K562 (cell line): Measurements from ENCODE around the gene NTF4. TPM values are rescaled to one million over a fixed set of nuclear protein-coding genes. Genes with fewer than 3 reads are reported as not detected.
A peak's percentile ranks its signal among the peaks of the same experiment; 100 is the strongest.

ENCODE experiments used
- BDP1 ChIP-seq: IDR thresholded peaks from 3 replicates; pipeline ENCODE4 v1.6.1; 2011; ENCODE audit not compliant: insufficient read length, insufficient read depth
- DPF2 ChIP-seq: fragments of 450-650 bp; IDR thresholded peaks from 2 replicates; pipeline ENCODE4 v1.6.1; 2016
- HMGN3 ChIP-seq: IDR thresholded peaks from 2 replicates; pipeline ENCODE4 v1.6.1; 2011; ENCODE audit warnings: borderline replicate concordance, low read depth, mild to moderate bottlenecking, mixed read lengths, low read length; ENCODE audit not compliant: insufficient read length; ENCODE audit errors: extremely low read depth
- LCOR ChIP-seq: sonication (generic); formaldehyde crosslinking; IDR thresholded peaks from 2 replicates; pipeline ENCODE4 v1.8.0; 2022; ENCODE audit warnings: mild to moderate bottlenecking, missing genetic modification reagents
- MYC ChIP-seq, 2 experiments: fragments of 250-450 bp in 1 of 2; sonication (Bioruptor Pico) in 1 of 2; IDR thresholded peaks; 2 replicates each; pipeline versions ENCODE4 v1.5.1 to v1.6.1; 2012 to 2021; ENCODE audit warnings: low read depth in 2 of 2, borderline replicate concordance in 1 of 2, improper control_type of control experiment in 1 of 2, low read length in 1 of 2, mild to moderate bottlenecking in 1 of 2, moderate library complexity in 1 of 2
- POU5F1 ChIP-seq: fragments of 150-350 bp; IDR thresholded peaks from 2 replicates; pipeline ENCODE4 v1.6.1; 2014; ENCODE audit warnings: borderline replicate concordance, low read length, low read depth, mild to moderate bottlenecking; ENCODE audit not compliant: partially characterized antibody
- SMARCB1 ChIP-seq: IDR thresholded peaks from 2 replicates; pipeline ENCODE4 v1.6.1; 2011; ENCODE audit warnings: improper control_type of control experiment, low read depth; ENCODE audit not compliant: insufficient read length
- SPI1 ChIP-seq: IDR thresholded peaks from 2 replicates; pipeline ENCODE4 v1.6.1; 2011; ENCODE audit warnings: low read depth, low read length, control low read depth, borderline replicate concordance
- ZNF699 ChIP-seq: fragments of 250-450 bp; sonication (Bioruptor Pico); IDR thresholded peaks from 2 replicates; pipeline ENCODE4 v1.8.0; 2021; ENCODE audit warnings: mild to moderate bottlenecking, moderate library complexity; ENCODE audit not compliant: insufficient replicate concordance
- polyA plus RNA-seq, 8 experiments: library from polyadenylated mRNA; depleted of rRNA in 4 of 8; stranded (reverse) in 5 of 8; unstranded in 3 of 8; fragments of >200 nt; fragmentation: Nextera tagmentation in 2 of 8; fragmentation: Illumina TruSeq in 1 of 8; extraction: Ambion mirVana in 2 of 8; extraction: Trizol in 1 of 8; gene quantifications; 2 replicates each; pipeline versions ENCODE4 v1.2.1 to v1.2.3, GENCODE V29; 2011 to 2014; ENCODE audit warnings: inconsistent platforms in 1 of 8, missing spikeins in 1 of 8
- total RNA-seq, 7 experiments: library from RNA; depleted of rRNA in 6 of 7; stranded (reverse); fragments of >200 nt in 6 of 7; fragmentation: Illumina TruSeq in 2 of 7; extraction: Trizol in 2 of 7; gene quantifications; 2 replicates each; pipeline versions ENCODE4 v1.2.1 to v1.2.3, GENCODE V29; 2011 to 2021; ENCODE audit warnings: low replicate concordance in 1 of 7
- TF ChIP-seq, protein P1 (sequence below): fragments of 450-650 bp; IDR thresholded peaks from 2 replicates; pipeline ENCODE4 v1.6.1; 2018; ENCODE audit not compliant: partially characterized antibody
- TF ChIP-seq, protein P2 (sequence below): fragments of 450-650 bp; IDR thresholded peaks from 2 replicates; pipeline ENCODE4 v1.6.1; 2016; ENCODE audit warnings: low read depth
- TF ChIP-seq, protein P3 (sequence below): IDR thresholded peaks from 2 replicates; pipeline ENCODE4 v1.6.1; 2016; ENCODE audit warnings: missing genetic modification characterization, missing compliant biosample characterization

The NTF4 gene
- total and polyA plus RNA-seq, 9 of the 15 experiments (the other 6 are each of a cell fraction or from before 2014, with no cell fraction given) = not detected

DNA sequence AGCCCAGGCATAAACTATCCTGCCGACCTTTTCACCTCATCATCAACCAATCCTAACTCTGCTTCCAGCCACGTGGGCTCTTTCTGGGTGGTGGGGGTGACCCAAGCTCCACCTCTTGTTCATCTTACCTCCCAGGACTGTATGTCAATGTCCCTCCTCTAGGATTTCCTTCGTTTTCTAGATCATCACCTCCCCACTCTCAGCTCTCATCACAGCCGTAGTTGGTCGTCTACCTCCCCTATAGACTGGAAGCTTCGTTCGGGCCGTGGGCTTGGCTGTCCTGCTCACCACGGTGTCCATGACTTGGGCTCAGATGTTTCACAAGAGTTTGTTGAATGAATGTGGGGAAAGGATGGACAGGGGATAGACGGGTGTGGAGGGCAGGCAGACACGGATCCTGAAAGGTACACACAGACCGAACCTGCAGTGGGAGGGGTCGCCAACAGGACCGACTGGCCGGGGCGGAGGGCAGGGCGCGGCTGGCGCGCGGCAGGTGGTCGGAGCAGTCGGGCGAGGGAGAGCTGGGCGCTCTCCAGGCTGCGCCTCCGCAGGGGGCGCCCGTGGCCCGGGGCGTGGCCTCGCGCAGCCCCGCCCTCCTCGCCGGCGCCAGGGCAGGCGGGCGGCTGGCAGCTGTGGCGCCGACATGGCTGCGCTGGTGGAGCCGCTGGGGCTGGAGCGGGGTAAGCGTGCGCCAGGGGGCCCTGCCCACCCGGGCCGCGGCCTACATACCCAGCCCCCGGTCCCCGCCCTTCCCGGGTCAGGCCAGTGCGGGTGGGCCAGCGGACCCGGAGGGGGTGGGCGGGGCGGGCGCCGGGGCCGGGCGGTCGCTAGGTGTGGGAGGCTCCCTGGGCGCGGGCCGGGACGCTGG is 49.4 kb upstream of the NTF4 start, which contains the start of gene LIN7B (continued):
- TF ChIP-seq, protein P1, sequence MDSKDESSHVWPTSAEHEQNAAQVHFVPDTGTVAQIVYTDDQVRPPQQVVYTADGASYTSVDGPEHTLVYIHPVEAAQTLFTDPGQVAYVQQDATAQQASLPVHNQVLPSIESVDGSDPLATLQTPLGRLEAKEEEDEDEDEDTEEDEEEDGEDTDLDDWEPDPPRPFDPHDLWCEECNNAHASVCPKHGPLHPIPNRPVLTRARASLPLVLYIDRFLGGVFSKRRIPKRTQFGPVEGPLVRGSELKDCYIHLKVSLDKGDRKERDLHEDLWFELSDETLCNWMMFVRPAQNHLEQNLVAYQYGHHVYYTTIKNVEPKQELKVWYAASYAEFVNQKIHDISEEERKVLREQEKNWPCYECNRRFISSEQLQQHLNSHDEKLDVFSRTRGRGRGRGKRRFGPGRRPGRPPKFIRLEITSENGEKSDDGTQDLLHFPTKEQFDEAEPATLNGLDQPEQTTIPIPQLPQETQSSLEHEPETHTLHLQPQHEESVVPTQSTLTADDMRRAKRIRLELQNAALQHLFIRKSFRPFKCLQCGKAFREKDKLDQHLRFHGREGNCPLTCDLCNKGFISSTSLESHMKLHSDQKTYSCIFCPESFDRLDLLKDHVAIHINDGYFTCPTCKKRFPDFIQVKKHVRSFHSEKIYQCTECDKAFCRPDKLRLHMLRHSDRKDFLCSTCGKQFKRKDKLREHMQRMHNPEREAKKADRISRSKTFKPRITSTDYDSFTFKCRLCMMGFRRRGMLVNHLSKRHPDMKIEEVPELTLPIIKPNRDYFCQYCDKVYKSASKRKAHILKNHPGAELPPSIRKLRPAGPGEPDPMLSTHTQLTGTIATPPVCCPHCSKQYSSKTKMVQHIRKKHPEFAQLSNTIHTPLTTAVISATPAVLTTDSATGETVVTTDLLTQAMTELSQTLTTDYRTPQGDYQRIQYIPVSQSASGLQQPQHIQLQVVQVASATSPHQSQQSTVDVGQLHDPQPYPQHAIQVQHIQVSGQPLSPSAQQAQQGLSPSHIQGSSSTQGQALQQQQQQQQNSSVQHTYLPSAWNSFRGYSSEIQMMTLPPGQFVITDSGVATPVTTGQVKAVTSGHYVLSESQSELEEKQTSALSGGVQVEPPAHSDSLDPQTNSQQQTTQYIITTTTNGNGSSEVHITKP = peak; percentile 29
- peak; percentile 65 for TF ChIP-seq HMGN3
- TF ChIP-seq BDP1 = no peak
- no peak for TF ChIP-seq SMARCB1
- TF ChIP-seq ZNF699 (CRISPR knock-in tag) = no peak
- TF ChIP-seq SPI1 = no peak
- no peak for TF ChIP-seq LCOR (CRISPR knock-in tag)
- TF ChIP-seq DPF2 = peak; percentile 46; the same call in 1 of the 2 replicates
- peak; percentile 43; the same call in 1 of the 2 replicates for TF ChIP-seq MYC (IDR thresholded peaks at IDR 0.05; ENCODE audit: low read depth, low read length)
- no peak for TF ChIP-seq MYC (CRISPR knock-in tag; IDR thresholded peaks at IDR 0.05; ENCODE audit: borderline replicate concordance, low read depth)
- TF ChIP-seq, protein P2, sequence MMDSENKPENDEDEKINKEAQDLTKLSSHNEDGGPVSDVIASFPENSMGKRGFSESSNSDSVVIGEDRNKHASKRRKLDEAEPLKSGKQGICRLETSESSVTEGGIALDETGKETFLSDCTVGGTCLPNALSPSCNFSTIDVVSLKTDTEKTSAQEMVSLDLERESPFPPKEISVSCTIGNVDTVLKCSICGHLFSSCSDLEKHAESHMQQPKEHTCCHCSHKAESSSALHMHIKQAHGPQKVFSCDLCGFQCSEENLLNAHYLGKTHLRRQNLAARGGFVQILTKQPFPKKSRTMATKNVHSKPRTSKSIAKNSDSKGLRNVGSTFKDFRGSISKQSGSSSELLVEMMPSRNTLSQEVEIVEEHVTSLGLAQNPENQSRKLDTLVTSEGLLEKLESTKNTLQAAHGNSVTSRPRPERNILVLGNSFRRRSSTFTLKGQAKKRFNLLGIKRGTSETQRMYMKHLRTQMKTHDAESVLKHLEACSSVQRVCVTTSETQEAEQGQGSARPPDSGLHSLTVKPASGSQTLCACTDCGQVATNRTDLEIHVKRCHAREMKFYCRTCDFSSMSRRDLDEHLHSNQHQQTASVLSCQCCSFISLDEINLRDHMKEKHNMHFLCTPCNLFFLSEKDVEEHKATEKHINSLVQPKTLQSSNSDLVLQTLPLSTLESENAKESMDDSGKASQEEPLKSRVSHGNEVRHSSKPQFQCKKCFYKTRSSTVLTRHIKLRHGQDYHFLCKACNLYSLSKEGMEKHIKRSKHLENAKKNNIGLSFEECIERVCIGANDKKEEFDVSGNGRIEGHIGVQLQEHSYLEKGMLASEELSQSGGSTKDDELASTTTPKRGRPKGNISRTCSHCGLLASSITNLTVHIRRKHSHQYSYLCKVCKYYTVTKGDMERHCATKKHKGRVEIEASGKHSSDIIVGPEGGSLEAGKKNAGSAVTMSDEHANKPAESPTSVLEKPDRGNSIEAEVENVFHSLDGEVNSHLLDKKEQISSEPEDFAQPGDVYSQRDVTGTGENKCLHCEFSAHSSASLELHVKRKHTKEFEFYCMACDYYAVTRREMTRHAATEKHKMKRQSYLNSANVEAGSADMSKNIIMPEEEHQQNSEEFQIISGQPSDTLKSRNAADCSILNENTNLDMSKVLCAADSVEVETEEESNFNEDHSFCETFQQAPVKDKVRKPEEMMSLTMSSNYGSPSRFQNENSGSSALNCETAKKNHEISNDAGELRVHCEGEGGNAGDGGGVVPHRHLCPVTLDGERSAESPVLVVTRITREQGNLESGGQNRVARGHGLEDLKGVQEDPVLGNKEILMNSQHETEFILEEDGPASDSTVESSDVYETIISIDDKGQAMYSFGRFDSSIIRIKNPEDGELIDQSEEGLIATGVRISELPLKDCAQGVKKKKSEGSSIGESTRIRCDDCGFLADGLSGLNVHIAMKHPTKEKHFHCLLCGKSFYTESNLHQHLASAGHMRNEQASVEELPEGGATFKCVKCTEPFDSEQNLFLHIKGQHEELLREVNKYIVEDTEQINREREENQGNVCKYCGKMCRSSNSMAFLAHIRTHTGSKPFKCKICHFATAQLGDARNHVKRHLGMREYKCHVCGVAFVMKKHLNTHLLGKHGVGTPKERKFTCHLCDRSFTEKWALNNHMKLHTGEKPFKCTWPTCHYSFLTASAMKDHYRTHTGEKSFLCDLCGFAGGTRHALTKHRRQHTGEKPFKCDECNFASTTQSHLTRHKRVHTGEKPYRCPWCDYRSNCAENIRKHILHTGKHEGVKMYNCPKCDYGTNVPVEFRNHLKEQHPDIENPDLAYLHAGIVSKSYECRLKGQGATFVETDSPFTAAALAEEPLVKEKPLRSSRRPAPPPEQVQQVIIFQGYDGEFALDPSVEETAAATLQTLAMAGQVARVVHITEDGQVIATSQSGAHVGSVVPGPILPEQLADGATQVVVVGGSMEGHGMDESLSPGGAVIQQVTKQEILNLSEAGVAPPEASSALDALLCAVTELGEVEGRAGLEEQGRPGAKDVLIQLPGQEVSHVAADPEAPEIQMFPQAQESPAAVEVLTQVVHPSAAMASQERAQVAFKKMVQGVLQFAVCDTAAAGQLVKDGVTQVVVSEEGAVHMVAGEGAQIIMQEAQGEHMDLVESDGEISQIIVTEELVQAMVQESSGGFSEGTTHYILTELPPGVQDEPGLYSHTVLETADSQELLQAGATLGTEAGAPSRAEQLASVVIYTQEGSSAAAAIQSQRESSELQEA = no peak; the same call in 1 of the 2 replicates
- TF ChIP-seq, protein P3, sequence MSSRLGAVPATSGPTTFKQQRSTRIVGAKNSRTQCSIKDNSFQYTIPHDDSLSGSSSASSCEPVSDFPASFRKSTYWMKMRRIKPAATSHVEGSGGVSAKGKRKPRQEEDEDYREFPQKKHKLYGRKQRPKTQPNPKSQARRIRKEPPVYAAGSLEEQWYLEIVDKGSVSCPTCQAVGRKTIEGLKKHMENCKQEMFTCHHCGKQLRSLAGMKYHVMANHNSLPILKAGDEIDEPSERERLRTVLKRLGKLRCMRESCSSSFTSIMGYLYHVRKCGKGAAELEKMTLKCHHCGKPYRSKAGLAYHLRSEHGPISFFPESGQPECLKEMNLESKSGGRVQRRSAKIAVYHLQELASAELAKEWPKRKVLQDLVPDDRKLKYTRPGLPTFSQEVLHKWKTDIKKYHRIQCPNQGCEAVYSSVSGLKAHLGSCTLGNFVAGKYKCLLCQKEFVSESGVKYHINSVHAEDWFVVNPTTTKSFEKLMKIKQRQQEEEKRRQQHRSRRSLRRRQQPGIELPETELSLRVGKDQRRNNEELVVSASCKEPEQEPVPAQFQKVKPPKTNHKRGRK = no peak
- no peak for TF ChIP-seq POU5F1
